ENCODE measurements around the gene GTPBP4. TPM values are rescaled to one million over a fixed set of nuclear protein-coding genes. Genes with fewer than 3 reads are reported as not detected.

Gene GTPBP4
- total RNA-seq, 1 experiment from 2014 or later = 62.5 TPM

DNA sequence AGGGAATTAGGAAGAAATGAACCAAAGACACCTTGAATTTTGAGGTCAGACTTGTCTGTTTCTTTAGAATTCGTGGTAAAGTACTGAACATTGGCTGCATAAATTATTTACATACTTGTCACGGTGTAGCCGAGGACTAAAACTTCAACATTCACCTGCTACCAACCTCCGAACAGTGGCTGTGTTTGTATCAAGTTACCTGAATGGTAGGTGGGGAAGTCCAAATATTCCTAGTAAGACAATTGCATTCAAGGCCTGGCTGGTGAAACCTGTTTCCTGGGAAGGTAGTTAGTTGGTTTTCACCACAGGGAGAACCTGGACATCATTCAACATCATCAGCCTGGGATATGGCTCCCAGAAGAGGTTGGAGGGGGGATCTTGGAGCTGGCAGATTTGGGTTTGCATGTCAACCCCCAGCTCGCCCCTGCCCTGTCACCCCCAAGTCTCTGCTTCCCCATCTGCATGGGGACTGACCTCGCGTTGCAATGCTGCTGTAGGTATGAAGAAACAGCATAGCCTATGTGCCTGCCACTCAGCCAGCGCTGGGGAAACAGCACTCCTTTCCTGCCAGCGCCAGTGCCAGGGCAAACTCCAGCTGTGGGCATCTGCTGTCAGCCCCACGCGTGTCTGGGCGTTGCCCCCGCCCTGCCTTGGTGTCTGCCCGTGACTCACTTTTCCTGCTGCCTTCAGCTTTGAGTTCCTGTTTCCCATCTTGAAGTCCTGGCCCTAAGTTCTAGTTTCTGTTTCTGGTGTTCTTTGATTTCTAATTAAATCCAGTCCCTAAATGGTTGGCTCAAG is 44.0 kb upstream of the GTPBP4 start:
- TF ChIP-seq, protein P1, sequence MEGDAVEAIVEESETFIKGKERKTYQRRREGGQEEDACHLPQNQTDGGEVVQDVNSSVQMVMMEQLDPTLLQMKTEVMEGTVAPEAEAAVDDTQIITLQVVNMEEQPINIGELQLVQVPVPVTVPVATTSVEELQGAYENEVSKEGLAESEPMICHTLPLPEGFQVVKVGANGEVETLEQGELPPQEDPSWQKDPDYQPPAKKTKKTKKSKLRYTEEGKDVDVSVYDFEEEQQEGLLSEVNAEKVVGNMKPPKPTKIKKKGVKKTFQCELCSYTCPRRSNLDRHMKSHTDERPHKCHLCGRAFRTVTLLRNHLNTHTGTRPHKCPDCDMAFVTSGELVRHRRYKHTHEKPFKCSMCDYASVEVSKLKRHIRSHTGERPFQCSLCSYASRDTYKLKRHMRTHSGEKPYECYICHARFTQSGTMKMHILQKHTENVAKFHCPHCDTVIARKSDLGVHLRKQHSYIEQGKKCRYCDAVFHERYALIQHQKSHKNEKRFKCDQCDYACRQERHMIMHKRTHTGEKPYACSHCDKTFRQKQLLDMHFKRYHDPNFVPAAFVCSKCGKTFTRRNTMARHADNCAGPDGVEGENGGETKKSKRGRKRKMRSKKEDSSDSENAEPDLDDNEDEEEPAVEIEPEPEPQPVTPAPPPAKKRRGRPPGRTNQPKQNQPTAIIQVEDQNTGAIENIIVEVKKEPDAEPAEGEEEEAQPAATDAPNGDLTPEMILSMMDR (conservative IDR thresholded peaks at IDR 0.05) = no peak
- TF ChIP-seq EZH2 (IDR thresholded peaks at IDR 0.05; ENCODE audit: low read depth) = no peak
- BruUV-seq (replicated peaks) = no TSS peak
- Histone ChIP-seq H3F3A (ENCODE audit: insufficient read depth, low read depth) (no peaks in the 10 kb centered on the region), H3K27me3 (ENCODE audit: insufficient read depth, low read depth) (no peaks in the 10 kb centered on the region), H3K79me2 (ENCODE audit: low read depth) (no peaks in the 10 kb centered on the region), H3K27ac (no peak overlapping the region), H3K4me2 (no peak overlapping the region), H3K4me1 (replicated peaks; ENCODE audit: insufficient read depth) (no peaks in the 10 kb centered on the region), H2AFZ (no peak overlapping the region), H3K36me3 (ENCODE audit: low read depth) (no peaks in the 10 kb centered on the region), H3K9me3 (ENCODE audit: insufficient read depth, low read depth) (no peaks in the 10 kb centered on the region), H3K4me3 (no peak overlapping the region), H4K20me1 (ENCODE audit: insufficient read depth) (no peaks in the 10 kb centered on the region), H3K9me2 (ENCODE audit: insufficient read depth) (no peaks in the 10 kb centered on the region)
- ChIA-PET CTCF (interaction anchor here (0.7 kb wide), 1 partner anchor 193 kb away, joined by 8 read pairs; no protein-coding TSS in a partner anchor), POLR2A (ENCODE audit: unreplicated experiment) (interaction anchor here (0.7 kb wide), 1 partner anchor 42 kb away, joined by 3 read pairs; no protein-coding TSS in a partner anchor)
- peak in 1 of 2 experiments; percentile 42 for DNase-seq
- intact Hi-C loops (cut with micrococcal nuclease; ENCODE audit: unreplicated experiment) = no loop called here

DNA sequence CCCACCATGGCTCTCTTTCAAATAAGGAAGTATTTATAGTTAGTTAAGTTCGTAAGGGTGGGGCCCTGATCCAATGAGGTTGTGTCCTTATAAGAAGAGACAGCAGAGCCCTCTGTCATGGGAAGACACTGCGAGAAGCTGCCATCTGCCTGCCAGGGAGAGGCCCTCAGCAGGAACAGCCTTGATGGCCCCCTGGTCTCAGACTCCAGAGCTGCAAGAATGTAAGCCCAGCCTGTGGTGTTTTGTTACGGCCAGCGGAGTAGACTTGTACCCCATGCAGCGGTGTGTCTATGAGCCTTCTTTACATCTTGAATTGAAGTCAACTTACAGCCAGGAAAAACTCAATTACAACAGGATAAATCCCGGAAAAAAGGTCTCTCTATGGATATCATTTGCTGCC is 42.5 kb upstream of the GTPBP4 start:
- ChIA-PET POLR2A (ENCODE audit: unreplicated experiment) (no interaction called here), CTCF (no interaction called here)
- H3K4me2 ChIP-seq = no peak overlapping the region
- H2AFZ ChIP-seq = no peak overlapping the region
- no peak overlapping the region for H3K4me3 ChIP-seq
- no peak for TF ChIP-seq EZH2 (IDR thresholded peaks at IDR 0.05; ENCODE audit: low read depth)
- TF ChIP-seq, protein P1 (conservative IDR thresholded peaks at IDR 0.05) = no peak
- H3K9me3 ChIP-seq (ENCODE audit: insufficient read depth, low read depth) = no peaks in the 10 kb centered on the region
- no peaks in the 10 kb centered on the region for H3F3A ChIP-seq (ENCODE audit: insufficient read depth, low read depth)
- no peaks in the 10 kb centered on the region for H3K36me3 ChIP-seq (ENCODE audit: low read depth)
- no peaks in the 10 kb centered on the region for H3K9me2 ChIP-seq (ENCODE audit: insufficient read depth)
- peaks cover 3% of the 10 kb centered on the region; the same call in 1 of the 2 replicates for H3K27me3 ChIP-seq (ENCODE audit: insufficient read depth, low read depth)
- BruUV-seq (replicated peaks) = no TSS peak
- no peak for DNase-seq
- H3K27ac ChIP-seq = no peak overlapping the region
- H3K79me2 ChIP-seq (ENCODE audit: low read depth) = no peaks in the 10 kb centered on the region
- intact Hi-C loops (cut with micrococcal nuclease; ENCODE audit: unreplicated experiment) = no loop called here
- H4K20me1 ChIP-seq (ENCODE audit: insufficient read depth) = no peaks in the 10 kb centered on the region
- no peaks in the 10 kb centered on the region for H3K4me1 ChIP-seq (replicated peaks; ENCODE audit: insufficient read depth)

DNA sequence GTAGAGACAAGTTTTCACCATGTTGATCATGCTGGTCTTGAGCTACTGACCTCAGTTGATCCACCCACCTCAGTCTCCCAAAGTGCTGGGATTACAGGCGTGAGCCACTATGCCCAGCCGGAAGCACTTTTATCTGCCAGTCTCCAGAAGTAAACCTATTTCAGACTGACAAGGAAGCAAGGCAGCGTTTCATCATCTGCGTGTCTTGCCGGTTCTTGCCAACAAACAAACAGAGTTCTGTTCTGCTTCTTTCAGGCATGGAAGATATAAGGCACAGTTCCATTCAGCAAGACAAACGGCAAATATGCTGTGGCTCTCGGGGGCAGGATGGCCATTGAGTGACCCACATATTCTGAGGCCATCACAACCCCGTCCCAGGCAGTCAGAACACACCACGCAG is 41.2 kb upstream of the GTPBP4 start:
- no peaks in the 10 kb centered on the region for H3K79me2 ChIP-seq (ENCODE audit: low read depth)
- H3K9me2 ChIP-seq (ENCODE audit: insufficient read depth) = no peaks in the 10 kb centered on the region
- no peak overlapping the region for H3K4me2 ChIP-seq
- no peaks in the 10 kb centered on the region for H3K4me1 ChIP-seq (replicated peaks; ENCODE audit: insufficient read depth)
- no peaks in the 10 kb centered on the region for H3F3A ChIP-seq (ENCODE audit: insufficient read depth, low read depth)
- no peak overlapping the region for H3K4me3 ChIP-seq
- intact Hi-C loops (cut with micrococcal nuclease; ENCODE audit: unreplicated experiment) = no loop called here
- no peaks in the 10 kb centered on the region for H3K9me3 ChIP-seq (ENCODE audit: insufficient read depth, low read depth)
- DNase-seq = no peak
- H3K27ac ChIP-seq = no peak overlapping the region
- H4K20me1 ChIP-seq (ENCODE audit: insufficient read depth) = no peaks in the 10 kb centered on the region
- peaks cover 9% of the 10 kb centered on the region; the same call in 1 of the 2 replicates for H3K27me3 ChIP-seq (ENCODE audit: insufficient read depth, low read depth)
- CTCF ChIA-PET = no interaction called here
- POLR2A ChIA-PET (ENCODE audit: unreplicated experiment) = no interaction called here
- TF ChIP-seq, protein P1 (conservative IDR thresholded peaks at IDR 0.05) = no peak
- TF ChIP-seq EZH2 (IDR thresholded peaks at IDR 0.05; ENCODE audit: low read depth) = no peak
- H2AFZ ChIP-seq = no peak overlapping the region
- H3K36me3 ChIP-seq (ENCODE audit: low read depth) = no peaks in the 10 kb centered on the region
- no TSS peak for BruUV-seq (replicated peaks)

Data from PC-9 (cell line).